OCI-M2 (cell line): ENCODE measurements around the gene KRCC1.
"Not testable (repeated sequence)": the region's sequence is repeated elsewhere in the genome, so short reads cannot be mapped to it uniquely, and the experiment has no call there.

ENCODE experiments used
- DNase-seq: peaks from one replicate; lab custom pipeline; 2025; ENCODE audit not compliant: unreplicated experiment; lab: John Stamatoyannopoulos, UW

The KRCC1 gene

DNA sequence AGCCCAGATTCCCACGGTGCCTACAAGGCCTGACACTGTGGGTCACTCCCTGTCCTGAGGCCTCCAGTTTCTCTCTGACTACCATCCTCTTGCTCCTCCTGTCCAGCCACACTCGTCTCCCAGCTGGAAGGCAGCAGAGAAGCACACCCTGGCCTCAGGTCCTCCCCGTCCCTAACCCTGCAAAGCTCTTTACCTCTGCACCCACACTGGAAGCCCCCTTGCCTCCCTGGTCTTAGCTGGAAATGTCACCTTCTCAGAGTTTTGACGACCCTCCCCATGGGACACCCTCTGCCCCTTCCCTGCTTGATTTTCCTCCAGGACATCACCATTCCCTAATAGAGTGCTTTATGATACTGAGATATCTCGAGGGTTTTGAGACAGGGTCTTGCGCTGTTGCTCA, 49.8 kb downstream of the KRCC1 start:
- DNase-seq: no peak

DNA sequence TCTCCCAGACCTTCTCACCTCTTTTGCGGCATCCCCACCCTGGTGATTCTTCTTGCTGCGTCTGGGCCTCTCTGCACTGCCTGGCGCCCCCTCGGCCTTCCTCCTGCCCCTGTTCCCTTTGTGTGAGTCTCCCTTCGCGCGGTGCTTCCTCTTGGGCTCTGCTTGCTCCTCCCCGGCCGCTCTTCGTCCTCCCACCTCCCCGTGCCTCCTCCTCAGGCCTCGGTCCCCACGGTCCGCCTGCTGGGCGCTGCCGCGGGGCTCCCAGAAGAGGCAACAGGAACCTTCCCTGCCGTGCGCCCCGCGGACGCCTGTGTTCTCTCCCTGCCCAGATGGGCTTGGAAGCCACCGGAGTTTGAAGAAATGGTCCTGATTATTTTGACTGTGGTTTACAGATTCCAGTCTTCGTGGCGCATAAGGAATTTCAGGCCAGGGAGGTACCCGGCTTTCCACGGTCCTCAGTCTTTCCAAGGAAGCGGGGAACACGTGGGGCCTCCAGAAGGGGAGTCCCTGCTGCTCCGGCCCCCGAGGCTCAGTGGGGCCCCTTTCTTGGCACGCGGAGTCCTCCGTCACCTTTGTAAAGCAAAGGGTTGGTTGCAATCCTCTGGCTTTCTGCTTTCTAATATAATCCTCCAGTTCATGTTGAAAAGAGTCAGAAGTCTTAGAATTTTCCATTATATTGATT, 52.4 kb downstream of the KRCC1 start:
- no peak for DNase-seq

DNA sequence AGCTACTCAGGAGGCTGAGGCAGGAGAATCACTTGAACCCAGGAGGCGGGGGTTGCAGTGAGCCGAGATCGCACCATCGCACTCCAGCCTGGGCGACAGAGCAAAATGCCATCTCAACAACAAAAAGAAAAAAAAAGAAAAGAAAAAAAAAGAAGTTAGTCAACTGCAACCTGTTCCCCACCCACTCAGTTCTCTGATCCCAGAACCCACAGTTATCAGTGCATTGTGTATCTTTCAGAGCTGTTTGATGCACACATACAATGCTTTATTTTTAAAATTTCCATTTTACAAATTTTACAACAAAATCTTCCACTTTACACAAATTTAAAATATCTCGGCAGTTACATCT, 53.2 kb downstream of the KRCC1 start:
- DNase-seq: no peak

DNA sequence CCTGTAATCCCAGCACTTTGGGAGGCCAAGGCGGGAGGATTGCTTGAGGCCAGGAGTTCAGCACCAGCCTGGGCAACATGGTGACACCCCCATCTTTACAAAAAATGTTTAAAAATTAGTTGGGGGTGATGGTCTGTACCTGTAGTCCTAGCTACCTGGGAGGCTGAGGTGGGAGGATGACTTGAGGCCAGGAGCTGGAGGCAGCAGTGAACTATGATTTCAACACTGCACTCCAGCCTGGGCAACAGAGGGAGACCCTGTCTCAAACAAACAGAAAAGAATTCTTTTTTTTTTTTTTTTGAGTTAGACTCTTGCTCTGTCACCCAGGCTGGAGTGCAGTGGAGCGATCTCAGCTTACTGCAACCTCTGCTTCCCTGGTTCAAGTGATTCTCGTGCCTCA, 55.1 kb downstream of the KRCC1 start:
- DNase-seq: not testable (repeated sequence)

DNA sequence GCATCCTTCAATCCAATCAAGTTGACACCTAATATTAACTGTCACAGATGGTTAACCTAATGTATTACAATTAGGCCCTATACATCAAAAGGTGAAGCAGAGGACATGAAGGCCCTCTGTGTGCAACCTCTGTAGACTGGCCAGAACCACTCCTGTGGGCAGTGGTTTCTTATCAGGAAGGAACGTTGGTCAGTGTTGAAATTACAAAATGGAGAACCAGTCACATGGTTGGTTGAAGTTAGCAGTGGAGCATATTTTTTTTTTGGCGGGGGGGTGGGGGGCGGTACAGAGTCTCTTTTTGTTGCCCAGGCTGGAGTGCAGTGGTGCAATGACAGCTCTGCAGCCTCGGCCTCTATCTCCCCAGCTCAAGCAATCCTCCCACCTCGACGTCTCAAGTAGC, 59.0 kb downstream of the KRCC1 start:
- DNase-seq: no peak

DNA sequence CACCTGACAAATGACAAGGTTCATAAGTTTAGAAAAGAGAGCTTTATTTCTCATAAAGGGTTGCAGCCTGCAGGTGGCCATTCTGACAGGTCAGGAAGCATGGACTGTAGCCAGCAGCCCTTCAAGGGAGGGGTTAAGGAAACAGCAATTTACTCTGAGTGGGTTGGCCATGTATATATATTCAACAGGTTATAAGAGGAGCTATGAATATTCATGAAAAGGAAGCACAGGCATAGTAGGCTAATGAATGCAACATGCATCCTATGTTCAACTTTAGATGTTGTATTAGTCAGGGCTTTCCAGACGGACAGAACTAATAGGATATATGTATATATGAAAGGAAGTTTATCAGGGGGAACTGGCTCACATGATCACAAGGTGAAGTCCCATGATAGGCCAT, 59.8 kb downstream of the KRCC1 start:
- DNase-seq: no peak

DNA sequence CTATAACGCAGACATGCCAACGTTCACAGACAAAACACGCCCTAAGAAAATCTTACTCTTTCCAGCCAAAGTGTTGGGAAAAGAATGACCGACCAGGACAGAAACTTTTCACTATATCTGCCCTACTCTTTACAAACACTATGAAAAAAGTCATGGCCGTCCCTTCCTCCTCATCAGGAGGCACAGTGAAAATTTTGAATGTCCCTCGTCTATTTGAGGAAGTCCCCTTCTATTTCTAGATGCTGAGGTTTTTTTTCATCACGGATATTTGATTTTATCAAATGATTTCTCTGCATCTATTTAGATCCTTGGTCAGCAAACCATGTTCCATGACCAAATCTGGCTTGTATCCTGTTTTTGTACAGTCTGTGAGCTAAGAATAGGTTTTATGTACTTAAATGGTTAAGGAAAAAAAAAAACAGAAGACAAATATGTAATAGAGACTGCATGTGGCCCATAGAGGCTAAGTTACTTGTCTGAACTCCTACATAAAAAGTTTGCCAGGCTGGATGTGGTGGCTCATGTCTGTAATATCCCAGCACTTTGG, 61.2 kb downstream of the KRCC1 start:
- DNase-seq: not testable (repeated sequence)

DNA sequence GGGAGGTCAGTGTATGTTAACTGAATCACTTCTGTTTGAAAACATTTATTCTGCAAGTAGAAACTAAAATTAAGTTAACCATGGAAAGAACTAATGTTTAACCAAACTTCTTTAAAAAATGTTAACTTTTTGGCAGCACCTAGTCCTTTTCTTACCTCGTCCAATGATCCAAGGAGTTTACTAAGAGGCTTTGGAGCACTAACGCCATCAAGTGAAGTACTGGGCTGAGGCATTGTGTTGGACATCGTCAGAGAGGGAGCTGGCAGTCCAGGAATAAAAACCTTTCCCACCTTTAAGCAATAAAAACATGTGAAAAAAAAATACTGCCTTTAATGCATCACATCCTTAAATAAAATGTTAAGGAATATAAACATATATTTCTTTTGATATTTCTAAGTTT, 63.0 kb downstream of the KRCC1 start:
- DNase-seq: not testable (repeated sequence)

DNA sequence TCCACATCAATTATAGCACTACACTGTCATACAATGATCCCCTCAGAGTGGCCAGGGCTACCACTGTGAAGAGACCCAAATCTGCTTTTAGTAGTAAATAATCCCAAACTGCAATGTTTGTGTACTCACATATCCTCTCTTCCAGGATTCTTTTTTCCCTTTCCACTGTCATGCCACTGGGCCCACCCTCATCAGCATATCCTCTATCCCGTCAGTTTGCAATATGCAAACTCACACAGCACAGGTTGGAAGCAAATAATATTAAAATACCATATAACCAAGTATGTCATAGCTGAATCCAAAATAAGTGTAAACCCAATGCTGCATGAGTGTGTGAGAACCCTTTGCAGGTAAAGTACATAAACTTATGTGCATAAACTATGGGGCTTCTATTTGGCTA, 68.1 kb downstream of the KRCC1 start:
- DNase-seq: not testable (repeated sequence)

DNA sequence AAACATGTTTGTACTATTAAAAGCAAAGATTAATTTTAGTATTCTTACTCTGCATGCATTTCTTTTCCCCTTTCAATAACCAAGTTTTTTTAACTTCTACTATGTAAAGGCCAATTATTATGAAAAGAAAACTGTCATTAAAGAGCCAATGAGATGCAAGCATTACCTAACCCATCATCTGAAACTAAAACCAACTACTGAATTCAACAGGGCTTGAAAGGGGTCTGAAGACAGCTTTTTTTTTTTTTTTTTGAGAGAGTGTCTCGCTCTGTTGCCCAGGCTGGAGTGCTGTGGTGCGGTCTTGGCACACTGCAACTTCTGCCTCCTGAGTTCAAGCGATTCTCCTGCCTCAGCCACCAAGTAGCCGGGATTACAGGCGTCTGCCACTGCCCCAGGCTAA, 69.7 kb downstream of the KRCC1 start:
- not testable (repeated sequence) for DNase-seq

DNA sequence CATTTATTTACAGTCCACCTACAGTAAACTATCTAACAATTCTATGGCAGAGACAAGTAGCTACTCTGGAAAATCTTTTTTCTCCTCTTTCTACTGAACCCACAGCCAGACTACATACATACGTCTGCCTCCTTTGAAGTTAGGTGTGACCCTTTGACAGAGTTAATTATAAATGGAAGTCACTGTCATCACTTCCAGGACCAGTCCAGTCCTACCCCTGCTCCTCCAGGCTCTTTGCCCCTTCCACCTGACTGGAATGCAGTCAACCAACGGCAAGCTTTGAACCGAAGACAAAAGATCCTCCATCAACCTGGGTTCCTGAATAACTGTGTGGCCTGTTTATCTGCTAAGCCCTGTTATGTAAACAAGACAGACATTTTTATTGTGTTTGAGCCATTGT, 74.4 kb downstream of the KRCC1 start:
- DNase-seq: not testable (repeated sequence)
